ENCODE results near the gene PTPRK.

PTPRK gene

GRCh38 chr6:128117916-128118315 lies 402.5 kb downstream of the PTPRK start:
- no peak overlapping the region for H3K27ac ChIP-seq
- no peak for TF ChIP-seq ZFX (IDR thresholded peaks at IDR 0.05; ENCODE audit: borderline replicate concordance)
- TF ChIP-seq CTCF (IDR thresholded peaks at IDR 0.05): no peak

- no peak for TF ChIP-seq CTCF (IDR thresholded peaks at IDR 0.05)
- TF ChIP-seq ZFX (IDR thresholded peaks at IDR 0.05; ENCODE audit: borderline replicate concordance): no peak
- no peak overlapping the region for H3K27ac ChIP-seq
Observed at GRCh38 chr6:128114164-128114563, 406.2 kb downstream of the PTPRK start.

- H3K27ac ChIP-seq: no peak overlapping the region
Observed at GRCh38 chr6:128112494-128112893, 407.9 kb downstream of the PTPRK start.

GRCh38 chr6:128111096-128111495 lies 409.3 kb downstream of the PTPRK start:
- TF ChIP-seq CTCF (IDR thresholded peaks at IDR 0.05): no peak
- H3K27ac ChIP-seq: no peak overlapping the region

More at GRCh38 chr6:128112494-128112893, 407.9 kb downstream of the PTPRK start:
- no peak for TF ChIP-seq ZFX (IDR thresholded peaks at IDR 0.05; ENCODE audit: borderline replicate concordance)

GRCh38 chr6:128107682-128108081 lies 412.7 kb downstream of the PTPRK start:
- H3K27ac ChIP-seq: no peak overlapping the region
- TF ChIP-seq CTCF (IDR thresholded peaks at IDR 0.05) (no peak), ZFX (IDR thresholded peaks at IDR 0.05; ENCODE audit: borderline replicate concordance) (no peak)

GRCh38 chr6:128099571-128100197 lies 420.7 kb downstream of the PTPRK start:
- H3K27ac ChIP-seq: no peak overlapping the region
- no peak for TF ChIP-seq CTCF (IDR thresholded peaks at IDR 0.05)
- no peak for TF ChIP-seq ZFX (IDR thresholded peaks at IDR 0.05; ENCODE audit: borderline replicate concordance)

GRCh38 chr6:128098000-128098581 lies 422.3 kb downstream of the PTPRK start:
- TF ChIP-seq ZFX (IDR thresholded peaks at IDR 0.05; ENCODE audit: borderline replicate concordance) (no peak), CTCF (IDR thresholded peaks at IDR 0.05) (no peak)
- H3K27ac ChIP-seq: no peak overlapping the region

- no peak overlapping the region for H3K27ac ChIP-seq
- no peak for TF ChIP-seq CTCF (IDR thresholded peaks at IDR 0.05)
Observed at GRCh38 chr6:128097009-128097408, 423.4 kb downstream of the PTPRK start.

Measured in 22Rv1 (cell line).